HL-60 (cell line): ENCODE data around the gene ELOB.

ENCODE experiments used
- CTCF ChIP-seq: IDR thresholded peaks from one replicate; pipeline ENCODE4 v1.5.1; 2011; ENCODE audit warnings: low read length, control low read depth, inconsistent platforms; ENCODE audit not compliant: insufficient read depth
- GABPA ChIP-seq: IDR thresholded peaks from 2 replicates; pipeline ENCODE4 v1.6.1; 2012; ENCODE audit warnings: low read depth
- POLR2AphosphoS5 ChIP-seq: IDR thresholded peaks from 2 replicates; pipeline ENCODE4 v1.6.1; 2012; ENCODE audit warnings: low read depth
- SPI1 ChIP-seq: IDR thresholded peaks from 2 replicates; pipeline ENCODE4 v1.6.1; 2012; ENCODE audit warnings: low read depth, mild to moderate bottlenecking, borderline replicate concordance
- TF ChIP-seq, protein P1 (sequence below): IDR thresholded peaks from 2 replicates; pipeline ENCODE4 v1.6.1; 2012; ENCODE audit warnings: low read depth; ENCODE audit not compliant: insufficient replicate concordance

DNA sequence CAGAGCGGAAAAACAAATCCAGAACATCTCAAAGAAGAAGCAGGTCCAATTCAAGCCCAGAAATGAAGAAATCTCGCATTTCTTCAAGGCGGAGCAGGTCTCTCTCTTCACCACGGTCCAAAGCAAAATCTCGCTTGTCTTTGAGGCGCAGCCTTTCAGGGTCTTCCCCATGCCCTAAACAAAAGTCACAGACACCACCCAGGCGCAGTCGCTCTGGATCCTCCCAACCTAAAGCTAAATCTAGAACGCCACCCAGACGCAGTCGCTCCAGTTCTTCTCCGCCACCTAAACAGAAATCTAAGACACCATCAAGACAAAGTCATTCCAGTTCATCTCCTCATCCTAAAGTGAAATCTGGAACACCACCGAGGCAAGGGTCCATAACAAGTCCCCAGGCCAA is 14.4 kb downstream of the ELOB start:
- TF ChIP-seq CTCF (no peak), POLR2AphosphoS5 (no peak), GABPA (no peak), SPI1 (no peak)
- TF ChIP-seq, protein P1, sequence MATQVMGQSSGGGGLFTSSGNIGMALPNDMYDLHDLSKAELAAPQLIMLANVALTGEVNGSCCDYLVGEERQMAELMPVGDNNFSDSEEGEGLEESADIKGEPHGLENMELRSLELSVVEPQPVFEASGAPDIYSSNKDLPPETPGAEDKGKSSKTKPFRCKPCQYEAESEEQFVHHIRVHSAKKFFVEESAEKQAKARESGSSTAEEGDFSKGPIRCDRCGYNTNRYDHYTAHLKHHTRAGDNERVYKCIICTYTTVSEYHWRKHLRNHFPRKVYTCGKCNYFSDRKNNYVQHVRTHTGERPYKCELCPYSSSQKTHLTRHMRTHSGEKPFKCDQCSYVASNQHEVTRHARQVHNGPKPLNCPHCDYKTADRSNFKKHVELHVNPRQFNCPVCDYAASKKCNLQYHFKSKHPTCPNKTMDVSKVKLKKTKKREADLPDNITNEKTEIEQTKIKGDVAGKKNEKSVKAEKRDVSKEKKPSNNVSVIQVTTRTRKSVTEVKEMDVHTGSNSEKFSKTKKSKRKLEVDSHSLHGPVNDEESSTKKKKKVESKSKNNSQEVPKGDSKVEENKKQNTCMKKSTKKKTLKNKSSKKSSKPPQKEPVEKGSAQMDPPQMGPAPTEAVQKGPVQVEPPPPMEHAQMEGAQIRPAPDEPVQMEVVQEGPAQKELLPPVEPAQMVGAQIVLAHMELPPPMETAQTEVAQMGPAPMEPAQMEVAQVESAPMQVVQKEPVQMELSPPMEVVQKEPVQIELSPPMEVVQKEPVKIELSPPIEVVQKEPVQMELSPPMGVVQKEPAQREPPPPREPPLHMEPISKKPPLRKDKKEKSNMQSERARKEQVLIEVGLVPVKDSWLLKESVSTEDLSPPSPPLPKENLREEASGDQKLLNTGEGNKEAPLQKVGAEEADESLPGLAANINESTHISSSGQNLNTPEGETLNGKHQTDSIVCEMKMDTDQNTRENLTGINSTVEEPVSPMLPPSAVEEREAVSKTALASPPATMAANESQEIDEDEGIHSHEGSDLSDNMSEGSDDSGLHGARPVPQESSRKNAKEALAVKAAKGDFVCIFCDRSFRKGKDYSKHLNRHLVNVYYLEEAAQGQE, result no peak
